ENCODE results near the gene SYF2. TPM values are rescaled to one million over a fixed set of nuclear protein-coding genes. Genes with fewer than 3 reads are reported as not detected.

SYF2 gene
- total and polyA plus RNA-seq, 2 of the 13 experiments (the other 11 are each of a cell fraction or from before 2014, with no cell fraction given): 17.8 to 34.1 TPM

GRCh38 chr1:25232027-25232865 is at the start of gene SYF2 (continued):
- TF ChIP-seq SMARCC2 (IDR thresholded peaks at IDR 0.05) (no peak), NFKB2 (CRISPR knock-in tag; IDR thresholded peaks at IDR 0.05; ENCODE audit: borderline replicate concordance) (peak; percentile 81; the same call in 1 of the 2 replicates), ONECUT2 (CRISPR knock-in tag; IDR thresholded peaks at IDR 0.05) (no peak), IRX3 (CRISPR knock-in tag; IDR thresholded peaks at IDR 0.05; ENCODE audit: borderline replicate concordance, low read depth) (no peak), AKAP8 (CRISPR knock-in tag; IDR thresholded peaks at IDR 0.05) (0 out of 2 replicates have a peak, but pooled peaks have one; percentile 43), NRL (CRISPR knock-in tag; IDR thresholded peaks at IDR 0.05; ENCODE audit: borderline replicate concordance) (peak; percentile 83; the same call in 1 of the 2 replicates), NR0B2 (CRISPR knock-in tag; IDR thresholded peaks at IDR 0.05) (0 out of 2 replicates have a peak, but pooled peaks have one; percentile 12), SALL2 (CRISPR knock-in tag; IDR thresholded peaks at IDR 0.05) (peak; percentile 42; the same call in 1 of the 2 replicates), ZNF256 (CRISPR knock-in tag; conservative IDR thresholded peaks at IDR 0.05) (0 out of 2 replicates have a peak, but pooled peaks have one; percentile 29), ZBTB37 (CRISPR knock-in tag; IDR thresholded peaks at IDR 0.05) (0 out of 2 replicates have a peak, but pooled peaks have one; percentile 36), ZNF740 (CRISPR knock-in tag; IDR thresholded peaks at IDR 0.05) (no peak), ATF5 (CRISPR knock-in tag; IDR thresholded peaks at IDR 0.05; ENCODE audit: low read depth) (no peak), SSRP1 (CRISPR knock-in tag; IDR thresholded peaks at IDR 0.05) (no peak), HOXD1 (CRISPR knock-in tag; IDR thresholded peaks at IDR 0.05) (0 out of 2 replicates have a peak, but pooled peaks have one; percentile 34), ZNF326 (CRISPR knock-in tag; IDR thresholded peaks at IDR 0.05; ENCODE audit: borderline replicate concordance) (no peak), RBM39 (IDR thresholded peaks at IDR 0.05; ENCODE audit: low read depth, low read length, poor library complexity, severe bottlenecking) (no peak), ZMYM2 (CRISPR knock-in tag; IDR thresholded peaks at IDR 0.05) (no peak), ZBTB20 (CRISPR knock-in tag; IDR thresholded peaks at IDR 0.05; ENCODE audit: borderline replicate concordance, low read depth) (peak; percentile 55; the same call in 1 of the 2 replicates), U2AF2 (IDR thresholded peaks at IDR 0.05; ENCODE audit: low read depth, low read length) (no peak), HIVEP1 (CRISPR knock-in tag; IDR thresholded peaks at IDR 0.05) (peak; percentile 34; the same call in 1 of the 2 replicates), CTCF (CRISPR knock-in tag; IDR thresholded peaks at IDR 0.05) (no peak), ZNF749 (CRISPR knock-in tag; IDR thresholded peaks at IDR 0.05; ENCODE audit: borderline replicate concordance) (no peak), ZFAT (CRISPR knock-in tag; conservative IDR thresholded peaks at IDR 0.05) (no peak), THAP11 (CRISPR knock-in tag; IDR thresholded peaks at IDR 0.05) (peak; percentile 85), PCBP1 (IDR thresholded peaks at IDR 0.05; ENCODE audit: borderline replicate concordance, low read depth, low read length) (no peak)

All from HepG2 (cell line).